Measurements from ENCODE around the gene EPB41.
"Not testable (repeated sequence)": the region's sequence is repeated elsewhere in the genome, so short reads cannot be mapped to it uniquely, and the experiment has no call there.

EPB41 gene

DNA sequence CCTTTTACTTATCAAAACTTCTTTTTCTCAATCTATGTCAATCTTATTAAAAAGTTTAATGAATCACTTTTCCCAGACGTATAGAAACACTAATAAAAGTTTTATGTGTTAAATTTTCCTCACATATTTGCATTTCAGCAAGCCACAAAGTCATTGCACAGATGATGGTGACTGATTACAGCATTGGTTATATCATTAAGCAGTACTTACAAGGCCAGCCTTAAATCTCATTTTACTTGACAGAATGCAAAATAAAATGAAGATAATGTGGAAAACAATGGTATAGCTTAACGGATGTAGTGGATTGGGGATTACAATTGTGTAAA lies 169.8 kb downstream of the EPB41 start:
- H3K27me3 ChIP-seq = no peaks in the 10 kb centered on the region
- H3K9me3 ChIP-seq = no peaks in the 10 kb centered on the region
- no peaks in the 10 kb centered on the region for H3K4me1 ChIP-seq (ENCODE audit: control insufficient read depth in 1 of 2, insufficient read depth in 1 of 2, low read depth in 1 of 2, low read length in 1 of 2)
- no peak overlapping the region for H3K4me3 ChIP-seq (ENCODE audit: low read depth in 1 of 2, low read length in 1 of 2)
- peaks cover 35% of the 10 kb centered on the region for H3K36me3 ChIP-seq
- H3K27ac ChIP-seq = no peak overlapping the region
- TF ChIP-seq, protein P1, sequence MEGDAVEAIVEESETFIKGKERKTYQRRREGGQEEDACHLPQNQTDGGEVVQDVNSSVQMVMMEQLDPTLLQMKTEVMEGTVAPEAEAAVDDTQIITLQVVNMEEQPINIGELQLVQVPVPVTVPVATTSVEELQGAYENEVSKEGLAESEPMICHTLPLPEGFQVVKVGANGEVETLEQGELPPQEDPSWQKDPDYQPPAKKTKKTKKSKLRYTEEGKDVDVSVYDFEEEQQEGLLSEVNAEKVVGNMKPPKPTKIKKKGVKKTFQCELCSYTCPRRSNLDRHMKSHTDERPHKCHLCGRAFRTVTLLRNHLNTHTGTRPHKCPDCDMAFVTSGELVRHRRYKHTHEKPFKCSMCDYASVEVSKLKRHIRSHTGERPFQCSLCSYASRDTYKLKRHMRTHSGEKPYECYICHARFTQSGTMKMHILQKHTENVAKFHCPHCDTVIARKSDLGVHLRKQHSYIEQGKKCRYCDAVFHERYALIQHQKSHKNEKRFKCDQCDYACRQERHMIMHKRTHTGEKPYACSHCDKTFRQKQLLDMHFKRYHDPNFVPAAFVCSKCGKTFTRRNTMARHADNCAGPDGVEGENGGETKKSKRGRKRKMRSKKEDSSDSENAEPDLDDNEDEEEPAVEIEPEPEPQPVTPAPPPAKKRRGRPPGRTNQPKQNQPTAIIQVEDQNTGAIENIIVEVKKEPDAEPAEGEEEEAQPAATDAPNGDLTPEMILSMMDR (IDR thresholded peaks at IDR 0.05) = no peak

DNA sequence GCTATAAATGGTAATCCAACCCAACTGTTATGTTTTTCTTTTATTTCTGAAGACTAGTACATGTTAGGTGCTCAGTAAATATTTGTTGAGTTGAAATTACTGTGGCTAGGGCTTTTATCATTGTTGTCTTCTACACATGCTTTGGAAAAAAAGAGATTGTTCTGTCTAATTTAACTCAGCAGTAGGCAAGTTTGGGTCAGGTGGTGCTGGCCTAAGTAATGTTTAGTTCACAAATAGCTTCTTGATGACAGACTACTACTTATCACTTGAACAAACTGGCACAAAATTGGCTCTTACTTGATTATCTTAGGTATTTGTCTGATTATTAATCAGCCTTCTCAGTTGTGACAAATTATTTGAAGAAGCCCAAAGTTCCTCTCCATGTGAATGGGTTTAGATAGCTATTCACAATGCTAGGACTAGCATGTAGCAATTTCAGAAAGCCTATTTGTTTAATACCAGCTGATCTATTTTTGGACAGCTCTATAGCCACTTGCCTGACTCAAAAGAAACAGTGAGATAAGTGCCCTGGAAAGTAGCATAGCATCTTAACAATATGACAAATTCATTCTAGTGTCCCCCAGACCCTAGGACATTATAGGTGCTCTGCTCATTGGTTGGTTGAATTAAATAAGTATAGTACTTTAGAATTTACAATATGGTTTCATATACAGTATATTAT lies 176.7 kb downstream of the EPB41 start:
- Histone ChIP-seq H3K9me3 (no peaks in the 10 kb centered on the region), H3K27ac (no peak overlapping the region), H3K4me1 (ENCODE audit: control insufficient read depth in 1 of 2, insufficient read depth in 1 of 2, low read depth in 1 of 2, low read length in 1 of 2) (no peaks in the 10 kb centered on the region), H3K36me3 (peaks cover 41% of the 10 kb centered on the region), H3K4me3 (ENCODE audit: low read depth in 1 of 2, low read length in 1 of 2) (no peak overlapping the region), H3K27me3 (no peaks in the 10 kb centered on the region)
- TF ChIP-seq, protein P1 (IDR thresholded peaks at IDR 0.05) = no peak

DNA sequence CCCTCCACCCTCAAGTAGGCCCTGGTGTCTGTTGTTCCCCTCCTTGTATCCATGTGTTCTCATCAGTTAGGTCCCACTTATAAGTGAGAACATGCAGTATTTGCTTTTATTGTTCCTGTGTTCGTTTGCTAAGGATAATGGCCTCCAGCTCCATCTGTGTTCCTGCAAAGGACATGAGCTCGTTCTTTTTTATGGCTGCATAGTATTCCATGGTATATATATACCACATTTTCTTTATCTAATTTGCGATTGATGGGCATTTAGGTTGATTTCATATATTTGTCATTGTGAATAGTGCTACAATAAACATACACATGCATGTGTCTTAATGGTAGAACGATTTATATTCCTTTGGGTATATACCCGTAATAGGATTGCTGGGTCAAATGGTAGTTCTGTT lies 178.3 kb downstream of the EPB41 start:
- H3K4me3 ChIP-seq (ENCODE audit: low read depth in 1 of 2, low read length in 1 of 2); H3K27ac ChIP-seq; H3K27me3 ChIP-seq; H3K4me1 ChIP-seq (ENCODE audit: control insufficient read depth in 1 of 2, insufficient read depth in 1 of 2, low read depth in 1 of 2, low read length in 1 of 2); H3K9me3 ChIP-seq: not testable (repeated sequence)
- peaks cover 48% of the 10 kb centered on the region for H3K36me3 ChIP-seq

DNA sequence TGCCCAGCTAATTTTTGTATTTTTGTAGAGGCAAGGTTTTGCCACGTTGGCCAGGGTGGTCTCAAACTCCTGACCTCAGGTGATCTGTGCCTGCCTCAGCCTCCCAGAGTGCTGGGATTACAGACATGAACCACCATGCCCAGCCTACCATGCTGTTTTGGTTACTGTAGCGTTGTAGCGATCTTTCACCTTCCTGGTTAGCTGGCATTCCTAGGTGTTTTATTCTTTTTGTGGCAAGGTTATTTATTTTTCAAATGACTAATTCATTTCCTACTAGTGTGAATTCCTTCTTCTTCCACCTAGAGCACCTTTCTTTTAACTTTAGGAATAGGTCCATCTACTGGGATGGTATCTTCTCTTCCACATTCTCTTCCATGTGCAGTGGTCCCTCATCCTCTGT lies 180.1 kb downstream of the EPB41 start:
- H3K4me1 ChIP-seq (ENCODE audit: control insufficient read depth in 1 of 2, insufficient read depth in 1 of 2, low read depth in 1 of 2, low read length in 1 of 2) = no peaks in the 10 kb centered on the region
- no peak overlapping the region for H3K4me3 ChIP-seq (ENCODE audit: low read depth in 1 of 2, low read length in 1 of 2)
- H3K9me3 ChIP-seq = no peaks in the 10 kb centered on the region
- peaks cover 61% of the 10 kb centered on the region for H3K36me3 ChIP-seq
- H3K27me3 ChIP-seq = no peaks in the 10 kb centered on the region
- TF ChIP-seq, protein P1 (IDR thresholded peaks at IDR 0.05) = no peak
- H3K27ac ChIP-seq = no peak overlapping the region

DNA sequence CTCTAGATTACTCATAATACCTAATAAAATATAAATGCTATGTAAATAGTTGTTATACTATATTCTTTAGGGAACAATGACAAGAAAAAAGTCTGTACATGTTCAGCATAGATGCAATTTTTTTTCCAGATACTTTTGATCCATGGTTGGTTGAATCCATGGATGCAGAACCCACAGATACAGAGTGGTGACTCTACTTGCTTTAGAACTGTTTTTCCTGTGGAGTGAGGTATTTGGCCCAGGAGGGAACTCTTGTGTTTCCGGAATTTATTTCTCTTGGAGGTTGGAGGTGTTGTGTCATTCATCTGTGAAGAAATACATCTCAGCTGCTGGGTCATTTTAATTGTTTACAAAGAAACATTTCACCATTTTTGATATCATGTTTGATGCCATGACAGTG lies 180.6 kb downstream of the EPB41 start:
- TF ChIP-seq, protein P1 (IDR thresholded peaks at IDR 0.05) = no peak
- Histone ChIP-seq H3K4me3 (ENCODE audit: low read depth in 1 of 2, low read length in 1 of 2) (no peak overlapping the region), H3K9me3 (no peaks in the 10 kb centered on the region), H3K27ac (no peak overlapping the region), H3K27me3 (no peaks in the 10 kb centered on the region), H3K4me1 (ENCODE audit: control insufficient read depth in 1 of 2, insufficient read depth in 1 of 2, low read depth in 1 of 2, low read length in 1 of 2) (no peaks in the 10 kb centered on the region), H3K36me3 (peaks cover 66% of the 10 kb centered on the region)

DNA sequence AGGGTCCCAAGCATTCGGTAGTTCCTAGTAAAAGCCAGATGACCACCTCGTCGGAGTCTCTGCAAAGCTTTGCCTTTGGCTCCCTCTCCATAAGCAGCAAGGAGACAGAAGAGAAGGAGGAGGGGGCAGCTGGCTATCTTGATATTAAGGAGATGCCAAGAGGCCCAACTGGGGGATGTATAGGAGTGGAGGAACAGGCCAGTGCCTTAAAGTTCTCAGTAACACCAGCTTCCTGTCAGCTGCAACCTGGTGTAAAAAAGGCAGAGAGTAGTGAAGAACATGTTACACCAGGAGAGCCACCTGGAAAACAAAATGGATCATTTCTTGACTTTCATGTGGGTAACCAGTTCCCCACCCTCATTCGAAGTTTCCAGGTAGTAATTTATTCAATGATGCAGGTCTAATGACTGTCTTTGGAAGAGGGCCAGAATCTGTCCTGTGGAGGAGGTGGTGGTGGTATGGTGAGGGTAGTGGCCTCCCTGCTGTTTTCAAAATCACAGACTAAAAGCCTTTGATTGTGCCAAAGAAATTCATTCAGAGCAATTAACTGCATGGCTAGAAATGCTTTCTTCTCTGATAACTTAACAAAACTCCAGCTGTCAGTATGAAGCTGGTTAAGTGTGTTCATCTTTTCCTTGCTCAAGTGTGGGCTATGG lies 182.0 kb downstream of the EPB41 start:
- peaks cover 67% of the 10 kb centered on the region for H3K36me3 ChIP-seq

More for the DNA sequence above, 182.0 kb downstream of the EPB41 start:
- no peaks in the 10 kb centered on the region for H3K9me3 ChIP-seq
- no peak overlapping the region for H3K4me3 ChIP-seq (ENCODE audit: low read depth in 1 of 2, low read length in 1 of 2)
- no peak overlapping the region for H3K27ac ChIP-seq
- H3K4me1 ChIP-seq (ENCODE audit: control insufficient read depth in 1 of 2, insufficient read depth in 1 of 2, low read depth in 1 of 2, low read length in 1 of 2) = no peaks in the 10 kb centered on the region
- TF ChIP-seq, protein P1 (IDR thresholded peaks at IDR 0.05) = no peak
- H3K27me3 ChIP-seq = no peaks in the 10 kb centered on the region

Data from neutrophil (primary cell).